HG03045 (cell line): Measurements from ENCODE around the gene RELT.
"Not testable (repeated sequence)": the region's sequence is repeated elsewhere in the genome, so short reads cannot be mapped to it uniquely, and the experiment has no call there.

Experiments used
- ATAC-seq: cut with Tn5 transposase; IDR thresholded peaks from one replicate; pipeline ENCODE4 v1.9.1; 2021; ENCODE audit warnings: mild to moderate bottlenecking, moderate library complexity; ENCODE audit not compliant: unreplicated experiment

Gene RELT

GRCh38 chr11:73428227-73428626 lies 52.0 kb downstream of the RELT start:
- ATAC-seq, result no peak

GRCh38 chr11:73428699-73429098 lies 52.5 kb downstream of the RELT start:
- ATAC-seq, result no peak

DNA sequence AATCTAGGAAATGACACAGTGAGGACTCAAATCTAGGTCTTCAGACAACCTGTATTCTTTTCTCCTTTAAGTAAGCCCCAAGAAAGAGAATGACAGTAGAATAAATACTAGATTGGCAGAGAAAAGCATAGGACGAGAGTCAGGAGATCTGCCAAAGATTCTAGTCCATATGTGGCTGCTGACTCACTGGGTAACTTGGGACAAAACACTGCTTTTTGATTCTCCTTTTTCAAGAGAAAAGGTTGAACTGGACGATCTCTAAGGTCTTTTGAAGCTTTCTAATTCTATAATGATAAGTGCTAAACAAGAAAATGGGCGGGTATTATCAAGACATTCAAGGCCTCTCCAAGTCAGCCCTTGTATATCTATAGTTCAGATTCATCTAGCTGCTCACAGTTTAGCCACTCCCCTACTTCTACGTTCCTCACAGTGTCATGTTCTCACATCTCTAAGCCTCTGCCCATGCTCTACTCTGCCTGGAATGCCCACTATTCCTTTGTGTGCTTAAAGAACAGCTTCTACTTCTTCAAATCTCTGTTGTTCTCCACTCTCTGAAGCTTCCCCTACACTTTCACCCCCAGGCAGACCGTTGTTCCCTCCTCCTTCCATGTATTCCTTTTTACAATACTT lies 53.0 kb downstream of the RELT start:
- ATAC-seq, result no peak

- no peak for ATAC-seq
Measured at GRCh38 chr11:73430326-73430725, 54.1 kb downstream of the RELT start.

- ATAC-seq, result no peak
Measured at GRCh38 chr11:73431396-73431795, 55.2 kb downstream of the RELT start.

DNA sequence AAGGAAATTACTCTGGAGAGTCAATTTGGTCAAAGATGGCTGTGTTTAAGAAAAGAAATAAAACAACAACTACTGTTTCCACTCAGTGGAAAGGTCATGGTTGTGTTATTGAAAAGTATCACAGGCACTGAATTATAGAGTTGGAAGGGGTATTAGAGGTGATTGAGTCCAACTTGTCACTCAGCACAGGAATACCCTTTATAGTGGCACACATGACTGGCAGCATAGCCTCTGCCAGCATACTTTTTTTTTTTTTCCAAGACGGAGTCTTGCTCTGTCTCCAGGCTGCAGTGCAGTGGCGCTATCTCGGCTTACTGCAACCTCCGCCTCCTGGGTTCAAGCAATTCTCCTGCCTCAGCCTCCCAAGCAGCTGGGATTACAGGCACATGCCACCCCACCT lies 60.7 kb downstream of the RELT start:
- ATAC-seq, result not testable (repeated sequence)

GRCh38 chr11:73439002-73439843 lies 63.0 kb downstream of the RELT start:
- no peak for ATAC-seq

- ATAC-seq, result no peak
Measured at GRCh38 chr11:73445980-73446379, 69.8 kb downstream of the RELT start.

GRCh38 chr11:73446766-73447165 lies 70.6 kb downstream of the RELT start:
- ATAC-seq, result no peak
